BJ (cell line): ENCODE results near the gene NRP2. TPM values are rescaled to one million over a fixed set of nuclear protein-coding genes. Genes with fewer than 3 reads are reported as not detected.
A peak's percentile ranks its signal among the peaks of the same experiment; 100 is the strongest.

Experiments
- CTCF ChIA-PET: fragments of 350-600 bp; formaldehyde crosslinking; extraction: SDS; loops from one replicate; lab custom pipeline; 2021; ENCODE audit warnings: antibody characterized with exemption, inconsistent platforms; lab: Yijun Ruan, JAX
- POLR2A ChIA-PET: fragments of 300-600 bp; sonication (Branson Sonifier 250); formaldehyde crosslinking; extraction: SDS; loops from one replicate; lab custom pipeline; 2021; ENCODE audit warnings: antibody characterized with exemption; lab: Charles Lee
- DNase-seq: peaks from one replicate; pipeline ENCODE4 v3.0.0-alpha.2; 2011; ENCODE audit warnings: low read depth
- H3K27me3 ChIP-seq: 2 replicates; pipeline ENCODE4 v1.6.0; 2011; ENCODE audit warnings: low read length; ENCODE audit not compliant: control insufficient read depth, insufficient read depth
- H3K36me3 ChIP-seq: 2 replicates; pipeline ENCODE4 v1.5.1; 2011; ENCODE audit warnings: low read length; ENCODE audit not compliant: control insufficient read depth, insufficient read depth
- H3K4me3 ChIP-seq: 2 replicates; pipeline ENCODE4 v1.5.1; 2011; ENCODE audit warnings: low read depth, mild to moderate bottlenecking, control low read depth, low read length
- polyA plus RNA-seq: library from polyadenylated mRNA; depleted of rRNA; stranded (reverse); fragments of >200 nt; gene quantifications from 2 replicates; pipeline ENCODE4 v1.2.3, GENCODE V29; 2011
- TF ChIP-seq, protein P1 (sequence below): IDR thresholded peaks from 2 replicates; pipeline ENCODE4 v1.5.1; 2011; ENCODE audit warnings: low read depth, mild to moderate bottlenecking, control low read depth, inconsistent platforms, low read length, moderate library complexity; ENCODE audit not compliant: insufficient read depth

NRP2 gene
- polyA plus RNA-seq, 1 experiment, result 19.7 TPM

GRCh38 chr2:205655779-205656456, 26.4 kb upstream of the NRP2 start:
- H3K36me3 ChIP-seq, result no peaks in the 10 kb centered on the region
- ChIA-PET CTCF (no interaction called here), POLR2A (no interaction called here)
- no peaks in the 10 kb centered on the region for H3K27me3 ChIP-seq
- no peak overlapping the region for H3K4me3 ChIP-seq
- no peak for DNase-seq
- TF ChIP-seq, protein P1, sequence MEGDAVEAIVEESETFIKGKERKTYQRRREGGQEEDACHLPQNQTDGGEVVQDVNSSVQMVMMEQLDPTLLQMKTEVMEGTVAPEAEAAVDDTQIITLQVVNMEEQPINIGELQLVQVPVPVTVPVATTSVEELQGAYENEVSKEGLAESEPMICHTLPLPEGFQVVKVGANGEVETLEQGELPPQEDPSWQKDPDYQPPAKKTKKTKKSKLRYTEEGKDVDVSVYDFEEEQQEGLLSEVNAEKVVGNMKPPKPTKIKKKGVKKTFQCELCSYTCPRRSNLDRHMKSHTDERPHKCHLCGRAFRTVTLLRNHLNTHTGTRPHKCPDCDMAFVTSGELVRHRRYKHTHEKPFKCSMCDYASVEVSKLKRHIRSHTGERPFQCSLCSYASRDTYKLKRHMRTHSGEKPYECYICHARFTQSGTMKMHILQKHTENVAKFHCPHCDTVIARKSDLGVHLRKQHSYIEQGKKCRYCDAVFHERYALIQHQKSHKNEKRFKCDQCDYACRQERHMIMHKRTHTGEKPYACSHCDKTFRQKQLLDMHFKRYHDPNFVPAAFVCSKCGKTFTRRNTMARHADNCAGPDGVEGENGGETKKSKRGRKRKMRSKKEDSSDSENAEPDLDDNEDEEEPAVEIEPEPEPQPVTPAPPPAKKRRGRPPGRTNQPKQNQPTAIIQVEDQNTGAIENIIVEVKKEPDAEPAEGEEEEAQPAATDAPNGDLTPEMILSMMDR, result no peak

- no peak for DNase-seq
- Histone ChIP-seq H3K36me3 (no peaks in the 10 kb centered on the region), H3K4me3 (no peak overlapping the region), H3K27me3 (no peaks in the 10 kb centered on the region)
- ChIA-PET CTCF (no interaction called here), POLR2A (no interaction called here)
- TF ChIP-seq, protein P1, result no peak
These were observed 25.8 kb upstream of the NRP2 start for GRCh38 chr2:205656461-205656860.

DNA sequence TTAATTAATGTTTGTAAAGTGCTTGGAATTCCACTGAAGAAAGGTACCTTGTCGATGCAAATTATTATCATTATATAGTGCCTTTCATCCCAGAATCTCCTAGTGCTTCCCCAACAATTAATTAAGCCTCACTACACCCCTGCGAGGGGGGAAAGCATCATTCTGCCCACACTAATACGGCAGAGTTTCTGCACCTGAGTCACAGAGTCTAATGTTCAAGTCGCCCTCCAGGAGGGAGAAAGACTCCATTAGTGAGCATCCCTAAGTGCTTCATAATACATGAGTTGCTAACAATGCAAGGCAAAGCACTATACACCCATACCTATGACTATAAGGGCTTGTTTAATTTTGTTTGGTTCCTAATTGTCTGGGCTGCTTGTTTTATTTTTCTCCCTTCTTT, 25.4 kb upstream of the NRP2 start:
- no peak for DNase-seq
- H3K27me3 ChIP-seq, result no peaks in the 10 kb centered on the region
- TF ChIP-seq, protein P1, result no peak
- POLR2A ChIA-PET, result no interaction called here
- CTCF ChIA-PET, result interaction anchor here (0.7 kb wide), 1 partner anchor 914 kb away, joined by 3 read pairs; no protein-coding TSS in a partner anchor
- H3K4me3 ChIP-seq, result no peak overlapping the region
- no peaks in the 10 kb centered on the region for H3K36me3 ChIP-seq

DNA sequence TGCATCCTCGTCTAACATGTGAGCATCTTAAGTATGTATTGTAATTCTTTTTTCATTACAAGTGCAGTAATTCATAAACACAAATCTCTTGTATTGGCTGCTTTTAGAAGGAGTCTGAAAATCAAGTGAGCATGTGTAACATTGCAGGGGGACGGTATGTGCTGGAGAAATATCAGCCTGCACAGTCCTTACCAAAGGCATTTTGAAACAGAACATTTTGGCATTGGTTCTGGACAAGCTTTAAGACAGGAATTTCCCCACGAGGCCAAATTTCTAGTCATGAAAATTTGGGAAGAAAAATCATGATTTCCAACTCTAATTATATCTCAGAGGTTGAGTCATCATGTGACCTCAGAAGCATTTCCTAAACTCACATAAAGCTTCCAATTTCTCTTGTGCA, 24.7 kb upstream of the NRP2 start:
- TF ChIP-seq, protein P1, result no peak
- Histone ChIP-seq H3K27me3 (no peaks in the 10 kb centered on the region), H3K36me3 (no peaks in the 10 kb centered on the region), H3K4me3 (no peak overlapping the region)
- ChIA-PET CTCF (interaction anchor here (0.7 kb wide), 1 partner anchor 915 kb away, joined by 3 read pairs; no protein-coding TSS in a partner anchor), POLR2A (no interaction called here)
- peak; percentile 74 for DNase-seq

GRCh38 chr2:205658068-205658467, 24.2 kb upstream of the NRP2 start:
- no peaks in the 10 kb centered on the region for H3K36me3 ChIP-seq
- ChIA-PET CTCF (no interaction called here), POLR2A (no interaction called here)
- DNase-seq, result no peak
- no peaks in the 10 kb centered on the region for H3K27me3 ChIP-seq
- H3K4me3 ChIP-seq, result no peak overlapping the region
- TF ChIP-seq, protein P1, result no peak
